GM12878 (cell line): ENCODE measurements around the gene DGKI. TPM values are rescaled to one million over a fixed set of nuclear protein-coding genes. Genes with fewer than 3 reads are reported as not detected.

Source experiments
- ATAC-seq: fragments of 200-7000 bp; cut with Tn5 transposase; 3 replicates; pipeline ENCODE4 v1.9.1; 2020; ENCODE audit warnings: mild to moderate bottlenecking, moderate library complexity
- BruUV-seq: library from RNA; stranded (reverse); fragments of 400-500 nt; replicated peaks from 2 replicates; lab custom pipeline; 2021; lab: Mats Ljungman, UMichigan
- CTCF ChIA-PET: fragments of 300-600 bp; sonication (Branson Sonifier 250); formaldehyde crosslinking; extraction: SDS; loops from one replicate; lab custom pipeline; 2021; ENCODE audit warnings: inconsistent platforms; lab: Yijun Ruan, JAX
- POLR2A ChIA-PET: fragments of 350-600 bp; formaldehyde crosslinking; extraction: SDS; loops from one replicate; lab custom pipeline; 2021; ENCODE audit warnings: inconsistent platforms; lab: Charles Lee
- RAD21 ChIA-PET: fragments of 300-600 bp; sonication (Branson Sonifier 250); formaldehyde crosslinking; loops from one replicate; lab custom pipeline; 2023; ENCODE audit warnings: antibody characterized with exemption; ENCODE audit not compliant: unreplicated experiment; lab: Charles Lee
- SMC1A ChIA-PET: fragments of 300-600 bp; sonication (Branson Sonifier 250); formaldehyde crosslinking; loops from one replicate; lab custom pipeline; 2023; ENCODE audit not compliant: unreplicated experiment, uncharacterized antibody; lab: Charles Lee
- DNase-seq: peaks from one replicate; pipeline ENCODE4 v3.0.0-alpha.2; 2011; ENCODE audit warnings: low read depth, low spot score
- FAIRE-seq: peaks from 3 replicates; lab custom pipeline; 2011; peaks lifted over from hg19 to GRCh38; lab: Jason Lieb, UNC
- H2AFZ ChIP-seq: 2 replicates; pipeline ENCODE4 v1.6.0; 2011; ENCODE audit warnings: low read depth, low read length, control low read depth; ENCODE audit not compliant: control insufficient read depth
- H3K27ac ChIP-seq: 2 replicates; pipeline ENCODE4 v1.5.1; 2011; ENCODE audit warnings: control low read depth; ENCODE audit not compliant: control insufficient read depth, insufficient read depth
- H3K27me3 ChIP-seq, 2 experiments: replicated peaks in 1 of 2; 2 replicates each; pipeline versions ENCODE4 v1.6.0 to v1.6.1; 2011; ENCODE audit warnings: low read length in 1 of 2; ENCODE audit not compliant: control insufficient read depth in 2 of 2, insufficient read depth in 2 of 2
- H3K36me3 ChIP-seq, 2 experiments: 2 replicates each; pipeline ENCODE4 v1.5.1; 2011; ENCODE audit warnings: low read length in 1 of 2; ENCODE audit not compliant: control insufficient read depth in 2 of 2, insufficient read depth in 2 of 2
- H3K4me1 ChIP-seq: 2 replicates; pipeline ENCODE4 v1.6.1; 2011; ENCODE audit warnings: mild to moderate bottlenecking, low read length, moderate library complexity, mixed read lengths; ENCODE audit not compliant: control insufficient read depth, insufficient read depth
- H3K4me2 ChIP-seq: 2 replicates; pipeline ENCODE4 v1.6.0; 2011; ENCODE audit warnings: control low read depth; ENCODE audit not compliant: control insufficient read depth, insufficient read depth
- H3K4me3 ChIP-seq: fragments of 200-600 bp; sonication (generic); 2 replicates; pipeline ENCODE4 v1.5.1; 2016
- H3K79me2 ChIP-seq: 2 replicates; pipeline ENCODE4 v1.6.0; 2011; ENCODE audit warnings: low read length; ENCODE audit not compliant: control insufficient read depth, insufficient read depth
- H3K9ac ChIP-seq: 2 replicates; pipeline ENCODE4 v1.8.0; 2011; ENCODE audit warnings: low read length, control low read depth, mixed read lengths; ENCODE audit not compliant: control insufficient read depth, insufficient read depth
- H3K9me3 ChIP-seq: replicated peaks from 3 replicates; pipeline ENCODE4 v1.5.1; 2011; ENCODE audit warnings: mild to moderate bottlenecking, low read length; ENCODE audit not compliant: control insufficient read depth, insufficient read depth
- H4K20me1 ChIP-seq: 2 replicates; pipeline ENCODE4 v1.6.0; 2011; ENCODE audit not compliant: control insufficient read depth, insufficient read depth
- MTA3 ChIP-seq: IDR thresholded peaks from 2 replicates; pipeline ENCODE4 v1.6.1; 2012; ENCODE audit warnings: low read length, inconsistent platforms, borderline replicate concordance
- PAX8 ChIP-seq: fragments of 450-650 bp; IDR thresholded peaks from 2 replicates; pipeline ENCODE4 v1.6.1; 2017; ENCODE audit warnings: mild to moderate bottlenecking, moderate library complexity
- SRF ChIP-seq, 2 experiments: IDR thresholded peaks; 2 replicates each; pipeline ENCODE4 v1.6.1; 2011; ENCODE audit warnings: low read depth in 2 of 2, low read length in 2 of 2, mild to moderate bottlenecking in 1 of 2, moderate library complexity in 1 of 2
- SUPT20H ChIP-seq: IDR thresholded peaks from 2 replicates; pipeline ENCODE4 v1.6.1; 2011; ENCODE audit warnings: low read depth, mild to moderate bottlenecking, low read length, moderate library complexity, borderline replicate concordance; ENCODE audit not compliant: control insufficient read depth
- ZNF274 ChIP-seq: IDR thresholded peaks from one replicate; pipeline ENCODE4 v1.8.0; 2011; ENCODE audit not compliant: insufficient read length, insufficient read depth
- WGBS: methylation state at CpG from one replicate; pipeline ENCODE4 v1.1.6; 2016; ENCODE audit warnings: low lambda C conversion rate; ENCODE audit not compliant: insufficient replicate concordance, insufficient coverage; ENCODE audit errors: missing lambda C conversion rate; 5-methylcytosine and 5-hydroxymethylcytosine counted together
- in situ Hi-C: fragments of 300-500 bp; cut with MboI; formaldehyde crosslinking; loops from 9 replicates; pipeline ENCODE4 v1.14.3; 2018; ENCODE audit warnings: mixed read lengths
- intact Hi-C: fragments of 100-400 bp; cut with micrococcal nuclease; formaldehyde crosslinking; loops from one replicate; pipeline ENCODE4 v1.14.2; 2022; ENCODE audit not compliant: unreplicated experiment
- polyA plus RNA-seq, 11 experiments: library from polyadenylated mRNA; depleted of rRNA in 4 of 11; unstranded in 6 of 11; stranded (reverse) in 5 of 11; fragments of >200 nt; fragmentation: Nextera tagmentation in 4 of 11; fragmentation: Illumina TruSeq in 1 of 11; extraction: Ambion mirVana in 4 of 11; extraction: Trizol in 1 of 11; gene quantifications; 1 replicate in 1 of 11; 2 replicates in 10 of 11; pipeline versions ENCODE4 v1.2.1 to v1.2.3, GENCODE V29; 2011 to 2016; ENCODE audit warnings: inconsistent platforms in 2 of 11, missing spikeins in 2 of 11, low read depth in 1 of 11
- total RNA-seq, 4 experiments: library from RNA; depleted of rRNA in 3 of 4; stranded (reverse); fragments of >200 nt in 3 of 4; fragmentation: Illumina TruSeq in 1 of 4; extraction: Trizol in 1 of 4; gene quantifications; 2 replicates each; pipeline versions ENCODE4 v1.2.1 to v1.2.3, GENCODE V29; 2013 to 2021
- TF ChIP-seq, protein P1 (sequence below): fragments of 450-650 bp; IDR thresholded peaks from 2 replicates; pipeline ENCODE4 v1.6.1; 2017; ENCODE audit warnings: antibody characterized with exemption, mild to moderate bottlenecking, moderate library complexity

Gene DGKI
- total and polyA plus RNA-seq, 10 of the 15 experiments (the other 5 are each of a cell fraction or from before 2014, with no cell fraction given): 10.4 to 37.1 (median 22.1) TPM

- no TSS peak for BruUV-seq
- POLR2A ChIA-PET: no interaction called here
- Histone ChIP-seq H4K20me1 (no peaks in the 10 kb centered on the region), H3K4me2 (no peak overlapping the region), H3K36me3 (no peaks in the 10 kb centered on the region), H3K9ac (no peak overlapping the region), H3K4me3 (no peak overlapping the region), H2AFZ (no peak overlapping the region), H3K9me3 (no peaks in the 10 kb centered on the region), H3K27me3 (no peaks in the 10 kb centered on the region), H3K4me1 (no peaks in the 10 kb centered on the region), H3K79me2 (no peaks in the 10 kb centered on the region), H3K27ac (no peak overlapping the region)
- in situ Hi-C loops: no loop called here
- CTCF ChIA-PET: interaction anchor here (1.0 to 7.5 kb wide), 7 partner anchors 16 to 354 kb away, joined by 3 to 156 read pairs (median 64); no protein-coding TSS in a partner anchor
- intact Hi-C loops: loop anchor here (10.0 kb wide), 1 partner anchor 1082 kb away; no protein-coding TSS in a partner anchor
- FAIRE-seq (no peak), DNase-seq (no peak), ATAC-seq (no peak)
- TF ChIP-seq PAX8: no peak
- SMC1A ChIA-PET: interaction anchor here (1.0 to 10.6 kb wide), 7 partner anchors 9 to 354 kb away, joined by 3 to 173 read pairs (median 7); no protein-coding TSS in a partner anchor
- WGBS: 0% methylated on average over 1 of the region's 1 CpG
- RAD21 ChIA-PET: interaction anchor here (0.7 to 8.8 kb wide), 3 partner anchors 16 to 249 kb away, joined by 3 to 141 read pairs (median 94); no protein-coding TSS in a partner anchor
Observed at GRCh38 chr7:137652721-137653120, 194.1 kb downstream of the DGKI start.

DNA sequence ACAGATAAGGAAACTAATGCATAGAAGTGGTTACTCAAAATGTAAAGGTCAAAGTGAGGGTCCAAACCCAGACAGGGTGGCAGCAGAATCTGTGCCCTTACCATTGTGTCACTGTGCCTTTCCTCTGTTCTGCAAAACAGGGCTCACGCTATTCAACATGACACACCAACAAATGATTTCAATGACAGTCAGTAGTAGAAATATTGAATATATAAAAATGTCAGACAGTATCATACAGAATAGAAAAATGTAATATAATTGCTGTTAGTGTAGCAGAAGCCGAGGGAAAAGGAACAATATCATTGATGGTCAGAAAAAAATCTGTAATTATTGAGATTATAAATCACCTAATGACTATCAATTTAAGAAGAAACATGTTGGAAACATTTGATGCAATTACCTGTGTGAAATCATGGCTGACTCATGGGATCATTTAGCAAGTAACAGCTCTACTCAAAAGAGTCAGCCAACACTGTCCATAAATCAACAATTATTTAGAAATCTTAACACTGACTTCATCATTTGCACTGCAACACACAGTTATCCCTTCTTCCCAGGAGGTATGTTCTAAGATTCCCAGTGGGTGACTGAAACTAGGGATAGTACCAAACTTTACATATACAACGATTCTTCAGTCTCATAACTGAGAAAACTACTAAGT, 198.7 kb downstream of the DGKI start:
- RAD21 ChIA-PET: no interaction called here

More for the DNA sequence above, 198.7 kb downstream of the DGKI start:
- in situ Hi-C loops: no loop called here
- Histone ChIP-seq H3K36me3 (no peaks in the 10 kb centered on the region), H3K9me3 (no peaks in the 10 kb centered on the region), H3K9ac (no peak overlapping the region), H3K4me2 (no peak overlapping the region), H3K79me2 (no peaks in the 10 kb centered on the region), H3K27ac (no peak overlapping the region), H2AFZ (no peak overlapping the region), H3K4me1 (no peaks in the 10 kb centered on the region), H3K4me3 (no peak overlapping the region), H4K20me1 (no peaks in the 10 kb centered on the region), H3K27me3 (no peaks in the 10 kb centered on the region)
- DNase-seq (no peak), FAIRE-seq (no peak), ATAC-seq (no peak)
- ChIA-PET POLR2A (no interaction called here), SMC1A (no interaction called here), CTCF (interaction anchor here (1.3 kb wide), 1 partner anchor 24 kb away, joined by 3 read pairs; no protein-coding TSS in a partner anchor)
- TF ChIP-seq, protein P1, sequence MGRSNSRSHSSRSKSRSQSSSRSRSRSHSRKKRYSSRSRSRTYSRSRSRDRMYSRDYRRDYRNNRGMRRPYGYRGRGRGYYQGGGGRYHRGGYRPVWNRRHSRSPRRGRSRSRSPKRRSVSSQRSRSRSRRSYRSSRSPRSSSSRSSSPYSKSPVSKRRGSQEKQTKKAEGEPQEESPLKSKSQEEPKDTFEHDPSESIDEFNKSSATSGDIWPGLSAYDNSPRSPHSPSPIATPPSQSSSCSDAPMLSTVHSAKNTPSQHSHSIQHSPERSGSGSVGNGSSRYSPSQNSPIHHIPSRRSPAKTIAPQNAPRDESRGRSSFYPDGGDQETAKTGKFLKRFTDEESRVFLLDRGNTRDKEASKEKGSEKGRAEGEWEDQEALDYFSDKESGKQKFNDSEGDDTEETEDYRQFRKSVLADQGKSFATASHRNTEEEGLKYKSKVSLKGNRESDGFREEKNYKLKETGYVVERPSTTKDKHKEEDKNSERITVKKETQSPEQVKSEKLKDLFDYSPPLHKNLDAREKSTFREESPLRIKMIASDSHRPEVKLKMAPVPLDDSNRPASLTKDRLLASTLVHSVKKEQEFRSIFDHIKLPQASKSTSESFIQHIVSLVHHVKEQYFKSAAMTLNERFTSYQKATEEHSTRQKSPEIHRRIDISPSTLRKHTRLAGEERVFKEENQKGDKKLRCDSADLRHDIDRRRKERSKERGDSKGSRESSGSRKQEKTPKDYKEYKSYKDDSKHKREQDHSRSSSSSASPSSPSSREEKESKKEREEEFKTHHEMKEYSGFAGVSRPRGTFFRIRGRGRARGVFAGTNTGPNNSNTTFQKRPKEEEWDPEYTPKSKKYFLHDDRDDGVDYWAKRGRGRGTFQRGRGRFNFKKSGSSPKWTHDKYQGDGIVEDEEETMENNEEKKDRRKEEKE: no peak
- TF ChIP-seq SRF (IDR thresholded peaks at IDR 0.05; ENCODE audit: low read depth in 2 of 2, low read length in 2 of 2) (no peak), MTA3 (no peak), ZNF274 (no peak), SUPT20H (no peak)
- BruUV-seq: no TSS peak
- intact Hi-C loops: no loop called here
- WGBS: 33% methylated on average over 3 of the region's 3 CpGs
